MCF 10A (cell line): ENCODE results near the gene TMEM150A. TPM values are rescaled to one million over a fixed set of nuclear protein-coding genes. Genes with fewer than 3 reads are reported as not detected.

Experiments used
- BruUV-seq: library from RNA; stranded (reverse); fragments of 400-500 nt; replicated peaks from 2 replicates; lab custom pipeline; 2021; lab: Mats Ljungman, UMichigan
- CTCF ChIA-PET: fragments of 300-600 bp; sonication (Branson Sonifier 250); formaldehyde crosslinking; extraction: SDS; loops from one replicate; lab custom pipeline; 2021; ENCODE audit warnings: antibody characterized with exemption, inconsistent platforms; lab: Yijun Ruan, JAX
- POLR2A ChIA-PET: fragments of 300-600, 350-650 bp; sonication (Branson Sonifier 250); formaldehyde crosslinking; extraction: SDS; loops from one replicate; lab custom pipeline; 2020; ENCODE audit warnings: antibody characterized with exemption, inconsistent platforms; lab: Yijun Ruan, JAX
- DNase-seq: peaks from one replicate; pipeline ENCODE4 v3.0.0-alpha.2; 2018; ENCODE audit not compliant: unreplicated experiment
- H3K27ac Mint-ChIP-seq: one replicate; pipeline ENCODE4 v1.8.0; 2022; ENCODE audit warnings: mild to moderate bottlenecking, low read depth, mixed read lengths; ENCODE audit not compliant: unreplicated experiment
- H3K27me3 Mint-ChIP-seq: one replicate; pipeline ENCODE4 v1.8.0; 2022; ENCODE audit warnings: mixed read lengths; ENCODE audit not compliant: insufficient read depth, unreplicated experiment
- H3K36me3 Mint-ChIP-seq: one replicate; pipeline ENCODE4 v1.8.0; 2022; ENCODE audit warnings: mild to moderate bottlenecking, moderate library complexity, mixed read lengths; ENCODE audit not compliant: insufficient read depth, unreplicated experiment
- H3K4me1 Mint-ChIP-seq: one replicate; pipeline ENCODE4 v1.8.0; 2022; ENCODE audit warnings: mixed read lengths; ENCODE audit not compliant: insufficient read depth, unreplicated experiment
- H3K4me3 Mint-ChIP-seq: one replicate; pipeline ENCODE4 v1.8.0; 2022; ENCODE audit warnings: mild to moderate bottlenecking, moderate library complexity, mixed read lengths; ENCODE audit not compliant: unreplicated experiment
- H3K9me3 Mint-ChIP-seq: one replicate; pipeline ENCODE4 v1.8.0; 2022; ENCODE audit warnings: mixed read lengths; ENCODE audit not compliant: unreplicated experiment
- CTCF ChIP-seq: fragments of 200-600 bp; IDR thresholded peaks from one replicate; pipeline ENCODE4 v1.8.0; 2022; ENCODE audit warnings: antibody characterized with exemption, mild to moderate bottlenecking; ENCODE audit not compliant: unreplicated experiment
- intact Hi-C: fragments of 100-400 bp; cut with micrococcal nuclease; formaldehyde crosslinking; loops from 2 replicates; pipeline ENCODE4 v1.14.1; 2022
- total RNA-seq: library from RNA; stranded (reverse); gene quantifications from 2 replicates; pipeline ENCODE4 v1.2.3, GENCODE V29; 2022

The TMEM150A gene
- total RNA-seq, 1 experiment from 2014 or later = 12.5 TPM

- Mint-ChIP-seq H3K27ac (peak overlapping the region; percentile 94), H3K9me3 (no peaks in the 10 kb centered on the region), H3K4me3 (peak overlapping the region; percentile 79), H3K36me3 (peaks cover 21% of the 10 kb centered on the region), H3K4me1 (peaks cover 11% of the 10 kb centered on the region), H3K27me3 (no peaks in the 10 kb centered on the region)
- intact Hi-C loops = no loop called here
- DNase-seq = no peak
- ChIA-PET CTCF (interaction anchor here (0.9 to 1.2 kb wide), 6 partner anchors 10 to 157 kb away, joined by 3 to 6 read pairs (median 4); no protein-coding TSS in a partner anchor), POLR2A (interaction anchor here (0.5 to 5.4 kb wide), 36 partner anchors 9 to 281 kb away, joined by 3 to 113 read pairs (median 6); partner anchors contain the start of genes C2orf68, GGCX, MAT2A and RNF181)
- no peak for TF ChIP-seq CTCF
- no TSS peak for BruUV-seq
Measured at GRCh38 chr2:85577063-85577385, 25.5 kb downstream of the TMEM150A start.

- peaks cover 1% of the 10 kb centered on the region for H3K27me3 Mint-ChIP-seq
- no peaks in the 10 kb centered on the region for H3K9me3 Mint-ChIP-seq
- peaks cover 11% of the 10 kb centered on the region for H3K4me1 Mint-ChIP-seq
- ChIA-PET CTCF (interaction anchor here (0.6 to 0.9 kb wide), 3 partner anchors 22 to 177 kb away, joined by 3 to 4 read pairs (median 4); no protein-coding TSS in a partner anchor), POLR2A (interaction anchor here (0.9 to 5.4 kb wide), 5 partner anchors 9 to 530 kb away, joined by 3 to 113 read pairs (median 62); partner anchors contain the start of genes MAT2A, POLR1A, RNF181 and TMEM150A)
- no peak overlapping the region for H3K4me3 Mint-ChIP-seq
- no peak overlapping the region for H3K27ac Mint-ChIP-seq
- peaks cover 14% of the 10 kb centered on the region for H3K36me3 Mint-ChIP-seq
- TF ChIP-seq CTCF = no peak
- intact Hi-C loops = no loop called here
- no peak for DNase-seq
- no TSS peak for BruUV-seq
Measured at GRCh38 chr2:85575739-85576138, 26.8 kb downstream of the TMEM150A start.

GRCh38 chr2:85566265-85566664 is 36.2 kb downstream of the TMEM150A start:
- CTCF ChIA-PET = interaction anchor here (1.7 kb wide), 1 partner anchor 11 kb away, joined by 3 read pairs; the partner anchor contains the start of gene VAMP8

More at GRCh38 chr2:85566265-85566664, 36.2 kb downstream of the TMEM150A start:
- H3K9me3 Mint-ChIP-seq = no peaks in the 10 kb centered on the region
- BruUV-seq = no TSS peak
- intact Hi-C loops = no loop called here
- H3K27ac Mint-ChIP-seq = no peak overlapping the region
- no peaks in the 10 kb centered on the region for H3K36me3 Mint-ChIP-seq
- peaks cover 13% of the 10 kb centered on the region for H3K27me3 Mint-ChIP-seq
- no peaks in the 10 kb centered on the region for H3K4me1 Mint-ChIP-seq
- no peak for TF ChIP-seq CTCF
- no peak for DNase-seq
- no peak overlapping the region for H3K4me3 Mint-ChIP-seq
- POLR2A ChIA-PET = interaction anchor here (0.6 to 1.3 kb wide), 4 partner anchors 11 to 22 kb away, joined by 3 to 5 read pairs (median 4); partner anchors contain the start of gene VAMP8
